Sigmoid colon (tissue), 3 donors: ENCODE measurements around the gene SORBS1.

Source experiments
- POLR2A ChIP-seq, 2 donors: fragments of 450-650 bp; IDR thresholded peaks; one replicate each; pipeline ENCODE4 v1.6.1; 2016; ENCODE audit warnings: antibody characterized with exemption in 2 of 2, mild to moderate bottlenecking in 2 of 2, moderate library complexity in 2 of 2
- TF ChIP-seq, protein P1 (sequence below), 4 experiments: fragments of 450-650 bp in 3 of 4; fragments of 200-600 bp in 1 of 4; IDR thresholded peaks; one replicate each; pipeline ENCODE4 v1.5.1; 2016 to 2019; ENCODE audit warnings: antibody characterized with exemption in 4 of 4, mild to moderate bottlenecking in 3 of 4, moderate library complexity in 2 of 4

DNA sequence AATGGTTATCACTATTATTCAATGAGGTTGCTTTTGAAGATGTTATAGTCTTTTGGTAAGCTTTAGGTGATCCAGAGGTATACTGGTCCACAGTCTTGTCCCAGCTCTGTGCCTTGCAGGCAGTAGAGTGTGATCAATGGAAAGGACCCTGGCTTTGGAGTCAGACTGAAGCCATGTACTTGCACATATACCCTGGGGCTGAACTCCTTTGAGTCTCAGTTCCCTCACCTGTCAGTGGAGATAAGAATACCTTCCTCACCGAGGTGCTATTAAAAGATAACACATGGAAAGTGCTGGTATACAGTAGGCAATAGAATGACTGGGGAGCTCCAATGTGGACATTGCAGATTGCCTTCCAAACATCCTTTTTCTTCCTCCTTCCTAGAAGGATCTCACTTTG, 254.3 kb downstream of the SORBS1 start:
- TF ChIP-seq POLR2A (IDR thresholded peaks at IDR 0.05) = no peak
- TF ChIP-seq, protein P1, sequence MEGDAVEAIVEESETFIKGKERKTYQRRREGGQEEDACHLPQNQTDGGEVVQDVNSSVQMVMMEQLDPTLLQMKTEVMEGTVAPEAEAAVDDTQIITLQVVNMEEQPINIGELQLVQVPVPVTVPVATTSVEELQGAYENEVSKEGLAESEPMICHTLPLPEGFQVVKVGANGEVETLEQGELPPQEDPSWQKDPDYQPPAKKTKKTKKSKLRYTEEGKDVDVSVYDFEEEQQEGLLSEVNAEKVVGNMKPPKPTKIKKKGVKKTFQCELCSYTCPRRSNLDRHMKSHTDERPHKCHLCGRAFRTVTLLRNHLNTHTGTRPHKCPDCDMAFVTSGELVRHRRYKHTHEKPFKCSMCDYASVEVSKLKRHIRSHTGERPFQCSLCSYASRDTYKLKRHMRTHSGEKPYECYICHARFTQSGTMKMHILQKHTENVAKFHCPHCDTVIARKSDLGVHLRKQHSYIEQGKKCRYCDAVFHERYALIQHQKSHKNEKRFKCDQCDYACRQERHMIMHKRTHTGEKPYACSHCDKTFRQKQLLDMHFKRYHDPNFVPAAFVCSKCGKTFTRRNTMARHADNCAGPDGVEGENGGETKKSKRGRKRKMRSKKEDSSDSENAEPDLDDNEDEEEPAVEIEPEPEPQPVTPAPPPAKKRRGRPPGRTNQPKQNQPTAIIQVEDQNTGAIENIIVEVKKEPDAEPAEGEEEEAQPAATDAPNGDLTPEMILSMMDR (IDR thresholded peaks at IDR 0.05) = no peak
